Stimulated activated naive CD4-positive, alpha-beta T cell treated with Interleukin-2 at 50 U/mL for 16 hours (primary cell): ENCODE results near the gene GJA5.

Source experiments
- DNase-seq: peaks from one replicate; lab custom pipeline; 2025; lab: John Stamatoyannopoulos, UW

Gene GJA5

GRCh38 chr1:147729315-147729714, 31.1 kb downstream of the GJA5 start:
- no peak for DNase-seq

- DNase-seq, result no peak
Measured at GRCh38 chr1:147726168-147726567, 34.2 kb downstream of the GJA5 start.

- no peak for DNase-seq
Measured at GRCh38 chr1:147725685-147726084, 34.7 kb downstream of the GJA5 start.

- no peak for DNase-seq
Measured at GRCh38 chr1:147723691-147724323, 36.6 kb downstream of the GJA5 start.

GRCh38 chr1:147722124-147722523, 38.3 kb downstream of the GJA5 start:
- DNase-seq, result no peak

- DNase-seq, result no peak
Measured at GRCh38 chr1:147721716-147722115, 38.7 kb downstream of the GJA5 start.

GRCh38 chr1:147720557-147720956, 39.8 kb downstream of the GJA5 start:
- no peak for DNase-seq

- DNase-seq, result no peak
Measured at GRCh38 chr1:147719711-147720225, 40.6 kb downstream of the GJA5 start.

GRCh38 chr1:147719029-147719698, 41.2 kb downstream of the GJA5 start:
- DNase-seq, result no peak

GRCh38 chr1:147717706-147718097, 42.7 kb downstream of the GJA5 start:
- DNase-seq, result no peak

GRCh38 chr1:147717051-147717705, 43.2 kb downstream of the GJA5 start:
- DNase-seq, result no peak

- DNase-seq, result no peak
Measured at GRCh38 chr1:147712605-147713004, 47.8 kb downstream of the GJA5 start.
